Thyroid gland (tissue), 4 donors: ENCODE measurements around the gene C1QL4. TPM values are rescaled to one million over a fixed set of nuclear protein-coding genes. Genes with fewer than 3 reads are reported as not detected.
"Not testable (repeated sequence)": the region's sequence is repeated elsewhere in the genome, so short reads cannot be mapped to it uniquely, and the experiment has no call there.

Experiments
- DNase-seq, 2 donors: peaks; one replicate each; pipeline ENCODE4 v3.0.0-alpha.2; 2019
- H3K27ac ChIP-seq, 3 donors: fragments of 200-600 bp; sonication (generic); 1 replicate in 2 of 3; 2 replicates in 1 of 3; pipeline ENCODE4 v1.5.1; 2016 to 2019; ENCODE audit warnings: mild to moderate bottlenecking in 1 of 3, moderate library complexity in 1 of 3
- H3K27me3 ChIP-seq: fragments of 200-600 bp; sonication (generic); one replicate; pipeline ENCODE4 v1.5.1; 2019
- H3K36me3 ChIP-seq, 2 donors: fragments of 200-600 bp; sonication (generic); one replicate each; pipeline ENCODE4 v1.5.1; 2016 to 2019
- H3K4me1 ChIP-seq, 2 donors: fragments of 200-600 bp; sonication (generic); one replicate each; pipeline ENCODE4 v1.5.1; 2017 to 2019
- H3K4me3 ChIP-seq, 3 donors: fragments of 200-600 bp; sonication (generic); replicated peaks in 1 of 3; 1 replicate in 2 of 3; 2 replicates in 1 of 3; pipeline ENCODE4 v1.5.1; 2016; ENCODE audit warnings: mild to moderate bottlenecking in 1 of 3
- H3K9me3 ChIP-seq: fragments of 200-600 bp; sonication (generic); one replicate; pipeline ENCODE4 v1.5.1; 2017
- POLR2A ChIP-seq, 2 donors: fragments of 450-650 bp; IDR thresholded peaks; one replicate each; pipeline ENCODE4 v1.6.1; 2017; ENCODE audit warnings: antibody characterized with exemption in 2 of 2, mild to moderate bottlenecking in 2 of 2, moderate library complexity in 1 of 2
- WGBS, 2 donors: methylation state at CpG; one replicate each; pipeline ENCODE4 v1.1.5; 2017; 5-methylcytosine and 5-hydroxymethylcytosine counted together
- intact Hi-C: fragments of 100-400 bp; cut with DNase I; formaldehyde crosslinking; loops from one replicate; pipeline ENCODE4 v1.15.1; 2023
- total RNA-seq, 4 donors: library from RNA; depleted of rRNA; stranded (reverse); fragments of >200 nt; gene quantifications; one replicate each; pipeline ENCODE4 v1.2.3, GENCODE V29; 2016
- TF ChIP-seq, protein P1 (sequence below), 6 experiments: fragments of 200-600 bp in 3 of 6; fragments of 450-650 bp in 3 of 6; sonication (generic) in 3 of 6; IDR thresholded peaks; one replicate each; pipeline ENCODE4 v1.5.1; 2016 to 2019; ENCODE audit warnings: antibody characterized with exemption in 6 of 6, mild to moderate bottlenecking in 2 of 6, inconsistent platforms in 1 of 6, moderate library complexity in 1 of 6

C1QL4 gene
- total RNA-seq, 4 donors from 2014 or later, result 0.67 to 1.2 (median 0.73) TPM; not detected in 1

DNA sequence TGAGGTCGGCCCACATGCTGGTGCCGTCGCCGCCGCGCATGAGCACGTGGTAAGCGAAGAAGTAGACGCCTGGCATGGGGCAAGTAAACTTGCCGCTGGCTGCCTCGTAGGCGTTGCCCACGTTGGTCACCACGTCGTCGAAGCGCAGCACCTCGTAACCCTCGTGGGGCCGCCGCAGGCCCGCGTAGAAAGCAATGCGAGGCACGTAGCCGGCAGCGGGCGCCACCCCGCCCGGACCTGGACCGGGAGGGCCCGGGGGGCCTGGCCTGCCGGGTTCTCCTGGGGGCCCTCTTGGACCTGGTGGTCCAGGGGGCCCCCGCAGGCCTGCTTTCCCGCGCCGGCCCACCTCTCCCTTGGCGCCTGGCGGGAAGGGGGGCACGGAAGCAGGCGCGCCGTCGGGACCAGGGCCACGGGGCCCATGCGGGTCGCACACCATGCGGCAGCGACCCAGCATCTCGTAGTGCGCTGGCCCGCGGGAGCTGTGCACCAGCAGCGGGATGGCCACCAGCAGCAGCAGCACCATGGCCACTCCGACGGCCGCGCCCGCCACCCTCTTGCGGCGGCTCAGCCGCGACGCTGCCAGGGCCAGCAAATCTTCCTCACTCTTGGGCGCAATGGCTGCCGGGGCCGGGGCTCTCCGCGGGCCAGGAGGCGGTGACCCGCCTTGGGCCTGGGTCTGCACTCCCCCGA lies 888 bp downstream of the C1QL4 start:
- H3K27ac ChIP-seq, result no peak overlapping the region
- H3K36me3 ChIP-seq, result no peaks in the 10 kb centered on the region
- H3K4me3 ChIP-seq, result no peak overlapping the region
- H3K27me3 ChIP-seq, result peaks cover 7% of the 10 kb centered on the region
- intact Hi-C loops, result no loop called here
- WGBS, 2 donors, result 40 to 41% methylated on average over 8 to 12 of the region's 72 CpGs
- TF ChIP-seq, protein P1, sequence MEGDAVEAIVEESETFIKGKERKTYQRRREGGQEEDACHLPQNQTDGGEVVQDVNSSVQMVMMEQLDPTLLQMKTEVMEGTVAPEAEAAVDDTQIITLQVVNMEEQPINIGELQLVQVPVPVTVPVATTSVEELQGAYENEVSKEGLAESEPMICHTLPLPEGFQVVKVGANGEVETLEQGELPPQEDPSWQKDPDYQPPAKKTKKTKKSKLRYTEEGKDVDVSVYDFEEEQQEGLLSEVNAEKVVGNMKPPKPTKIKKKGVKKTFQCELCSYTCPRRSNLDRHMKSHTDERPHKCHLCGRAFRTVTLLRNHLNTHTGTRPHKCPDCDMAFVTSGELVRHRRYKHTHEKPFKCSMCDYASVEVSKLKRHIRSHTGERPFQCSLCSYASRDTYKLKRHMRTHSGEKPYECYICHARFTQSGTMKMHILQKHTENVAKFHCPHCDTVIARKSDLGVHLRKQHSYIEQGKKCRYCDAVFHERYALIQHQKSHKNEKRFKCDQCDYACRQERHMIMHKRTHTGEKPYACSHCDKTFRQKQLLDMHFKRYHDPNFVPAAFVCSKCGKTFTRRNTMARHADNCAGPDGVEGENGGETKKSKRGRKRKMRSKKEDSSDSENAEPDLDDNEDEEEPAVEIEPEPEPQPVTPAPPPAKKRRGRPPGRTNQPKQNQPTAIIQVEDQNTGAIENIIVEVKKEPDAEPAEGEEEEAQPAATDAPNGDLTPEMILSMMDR (IDR thresholded peaks at IDR 0.05), result no peak
- no peak for TF ChIP-seq POLR2A (IDR thresholded peaks at IDR 0.05)
- DNase-seq, result no peak
- peaks cover 3 to 37% of the 10 kb centered on the region in 2 donors for H3K4me1 ChIP-seq
- H3K9me3 ChIP-seq, result no peaks in the 10 kb centered on the region

DNA sequence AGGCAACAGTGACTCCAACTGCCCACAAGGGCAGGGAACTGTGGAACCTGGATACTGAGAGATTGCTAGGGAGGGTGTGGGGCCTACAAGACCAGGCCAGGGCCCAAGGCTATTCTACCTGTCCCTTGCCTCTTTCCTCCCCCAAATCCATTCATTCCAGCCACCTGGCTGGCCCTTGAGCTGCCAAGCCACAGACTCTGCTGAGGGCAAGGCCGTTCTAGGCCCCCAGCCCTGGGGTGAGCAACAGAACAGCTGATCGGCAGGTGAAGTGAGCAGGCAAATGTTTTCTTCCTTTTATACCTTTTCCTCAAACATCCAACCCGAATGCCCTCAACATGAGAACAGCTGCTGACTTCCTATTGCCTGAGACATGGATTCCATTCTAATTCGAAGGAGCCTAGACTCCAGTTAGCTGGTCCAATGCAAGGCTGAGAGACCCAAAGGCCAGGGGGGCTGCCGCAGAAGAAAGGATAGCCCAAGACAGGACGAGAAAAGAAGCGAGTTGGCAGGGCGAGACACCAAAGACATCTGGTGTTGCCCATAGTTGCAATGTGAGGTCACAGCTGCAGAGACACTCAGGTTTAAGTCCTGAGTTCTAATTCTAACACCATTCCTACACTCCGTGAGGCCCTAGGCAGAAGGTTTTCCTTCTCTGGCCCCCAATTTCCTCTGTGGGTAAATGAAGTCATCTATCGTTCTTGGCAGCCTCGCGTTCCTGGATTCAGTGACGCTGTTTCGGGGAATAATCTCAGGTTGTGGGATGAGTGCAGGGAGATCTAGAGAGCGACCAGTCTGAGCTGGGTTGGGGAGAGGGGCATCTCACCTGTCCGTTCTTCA lies 1.7 kb downstream of the C1QL4 start:
- peaks cover 7% of the 10 kb centered on the region for H3K27me3 ChIP-seq
- 79 to 83% methylated on average over 16 of the region's 16 CpGs for WGBS, 2 donors
- TF ChIP-seq POLR2A (IDR thresholded peaks at IDR 0.05), result no peak
- TF ChIP-seq, protein P1 (IDR thresholded peaks at IDR 0.05), result no peak
- H3K4me3 ChIP-seq, result no peak overlapping the region
- peaks cover 3 to 37% of the 10 kb centered on the region in 2 donors for H3K4me1 ChIP-seq
- no peak for DNase-seq
- no peaks in the 10 kb centered on the region for H3K36me3 ChIP-seq
- intact Hi-C loops, result no loop called here
- H3K9me3 ChIP-seq, result no peaks in the 10 kb centered on the region
- no peak overlapping the region for H3K27ac ChIP-seq

DNA sequence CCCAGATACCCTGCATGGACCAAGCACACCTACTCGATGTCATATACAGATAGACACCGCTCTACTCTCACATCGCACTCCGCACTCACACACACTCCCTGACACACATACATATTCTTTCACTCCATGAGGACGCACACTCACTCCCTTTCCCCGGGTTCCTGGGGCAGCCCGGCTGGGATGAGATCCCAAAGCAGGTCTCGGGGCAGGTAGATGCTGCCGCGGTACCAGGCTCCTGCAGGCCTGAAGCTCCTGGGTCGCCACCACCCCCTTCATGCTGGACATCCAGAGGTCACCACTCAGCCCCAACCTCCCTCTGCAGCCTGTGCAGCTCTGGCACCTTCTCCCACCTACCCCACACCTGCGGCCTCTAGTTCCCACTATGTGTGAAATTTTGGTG lies 2.3 kb downstream of the C1QL4 start:
- no peak for DNase-seq
- peaks cover 3 to 35% of the 10 kb centered on the region in 2 donors for H3K4me1 ChIP-seq
- no peak overlapping the region for H3K27ac ChIP-seq
- TF ChIP-seq POLR2A (IDR thresholded peaks at IDR 0.05), result no peak
- TF ChIP-seq, protein P1 (IDR thresholded peaks at IDR 0.05), result no peak
- peaks cover 7% of the 10 kb centered on the region for H3K27me3 ChIP-seq
- intact Hi-C loops, result loop anchor here (5.0 kb wide), 1 partner anchor 42 kb away; no protein-coding TSS in a partner anchor
- no peaks in the 10 kb centered on the region for H3K36me3 ChIP-seq
- H3K4me3 ChIP-seq, result no peak overlapping the region
- H3K9me3 ChIP-seq, result no peaks in the 10 kb centered on the region
- WGBS, 2 donors, result 71 to 75% methylated on average over 12 of the region's 12 CpGs

DNA sequence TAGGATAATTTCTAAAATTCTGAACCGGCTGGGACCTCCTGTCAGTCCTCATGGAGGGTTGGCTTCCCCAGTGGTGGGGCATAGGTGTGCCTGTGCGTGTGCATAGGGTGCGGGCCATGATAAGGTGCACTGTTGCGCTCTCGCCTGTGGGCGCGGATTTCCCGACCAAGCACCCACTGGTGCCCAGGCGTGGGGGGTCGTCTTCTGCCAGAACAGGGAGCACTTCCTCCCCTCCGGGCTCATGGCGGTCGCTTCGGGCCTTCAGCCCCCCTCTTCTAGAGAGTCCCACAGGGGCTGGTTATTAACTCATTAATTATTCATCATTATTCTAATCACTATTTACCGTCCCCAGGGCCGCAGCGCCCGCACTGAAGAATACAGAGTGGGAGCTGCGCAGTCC lies 2.8 kb downstream of the C1QL4 start:
- no peak for DNase-seq
- H3K36me3 ChIP-seq, result no peaks in the 10 kb centered on the region
- no peak for TF ChIP-seq POLR2A (IDR thresholded peaks at IDR 0.05)
- TF ChIP-seq, protein P1 (IDR thresholded peaks at IDR 0.05), result no peak
- H3K4me3 ChIP-seq, result no peak overlapping the region
- H3K27ac ChIP-seq, result no peak overlapping the region
- intact Hi-C loops, result loop anchor here (5.0 kb wide), 1 partner anchor 42 kb away; no protein-coding TSS in a partner anchor
- 60 to 65% methylated on average over 19 of the region's 19 CpGs for WGBS, 2 donors
- H3K27me3 ChIP-seq, result peaks cover 7% of the 10 kb centered on the region
- H3K9me3 ChIP-seq, result no peaks in the 10 kb centered on the region
- H3K4me1 ChIP-seq, result peaks cover 3 to 31% of the 10 kb centered on the region in 2 donors

DNA sequence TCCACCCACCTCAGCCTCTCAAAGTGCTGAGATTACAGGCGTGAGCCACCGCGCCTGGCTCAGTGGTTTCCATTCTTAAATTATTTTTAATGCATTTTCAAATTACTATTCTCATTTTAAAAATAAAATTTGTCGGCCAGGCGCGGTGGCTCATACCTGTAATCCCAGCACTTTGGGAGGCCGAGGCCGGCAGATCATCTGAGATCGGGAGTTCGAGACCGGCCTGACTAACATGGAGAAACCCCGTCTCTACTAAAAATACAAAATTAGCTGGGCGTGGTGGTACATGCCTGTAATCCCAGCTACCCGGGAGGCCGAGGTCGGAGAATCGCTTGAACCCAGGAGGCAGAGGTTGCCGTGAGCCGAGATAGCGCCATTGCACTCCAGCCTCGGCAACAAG lies 3.2 kb downstream of the C1QL4 start:
- peaks cover 3 to 27% of the 10 kb centered on the region in 2 donors for H3K4me1 ChIP-seq
- 48 to 63% methylated on average over 21 of the region's 21 CpGs for WGBS, 2 donors
- intact Hi-C loops, result loop anchor here (5.0 kb wide), 1 partner anchor 41 kb away; no protein-coding TSS in a partner anchor
- not testable (repeated sequence) for H3K36me3 ChIP-seq, H3K9me3 ChIP-seq, H3K27me3 ChIP-seq, H3K4me3 ChIP-seq, DNase-seq, H3K27ac ChIP-seq
